HG03565 (cell line): ENCODE measurements around the gene PHYHD1.
"Not testable (repeated sequence)": the region's sequence is repeated elsewhere in the genome, so short reads cannot be mapped to it uniquely, and the experiment has no call there.

ENCODE experiments used
- ATAC-seq: cut with Tn5 transposase; IDR thresholded peaks from one replicate; pipeline ENCODE4 v1.9.1; 2021; ENCODE audit warnings: mild to moderate bottlenecking, moderate library complexity; ENCODE audit not compliant: unreplicated experiment

Gene PHYHD1

DNA sequence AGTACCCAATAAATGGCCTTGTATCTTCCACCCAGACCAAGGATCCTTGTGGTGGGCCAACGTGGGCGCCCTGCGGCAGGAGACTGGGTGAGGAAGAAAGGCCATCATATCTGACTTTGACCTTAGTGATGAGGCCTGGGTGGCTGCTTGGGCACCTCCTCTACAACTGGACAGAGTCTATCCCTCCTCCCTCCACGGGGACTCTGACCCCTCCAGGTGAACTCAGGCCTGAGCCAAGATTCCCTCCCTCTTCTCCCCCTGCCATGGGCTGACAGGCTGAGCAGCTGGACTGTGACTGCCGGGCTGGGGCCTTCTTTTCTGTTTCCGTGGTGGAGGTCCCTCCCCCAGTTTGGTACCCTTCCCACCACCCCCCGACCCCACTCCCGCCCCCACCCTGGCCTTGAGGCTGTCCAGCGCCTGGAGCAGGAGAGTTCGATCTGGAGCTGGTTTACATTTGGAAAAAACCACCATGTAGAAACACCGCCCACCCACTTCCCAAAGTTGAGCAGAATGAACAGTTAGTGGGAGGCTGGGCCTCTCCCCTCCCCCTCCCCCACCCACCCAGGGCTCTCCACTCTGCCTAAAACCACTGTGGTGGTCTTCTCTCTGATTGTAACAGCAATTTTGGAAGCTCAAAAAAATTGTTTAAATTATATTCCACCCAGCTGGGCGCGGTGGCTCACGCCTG lies 1.2 kb upstream of the PHYHD1 start:
- ATAC-seq = no peak

- ATAC-seq = no peak
Observed at GRCh38 chr9:128921881-128922763, 1.3 kb downstream of the PHYHD1 start.

DNA sequence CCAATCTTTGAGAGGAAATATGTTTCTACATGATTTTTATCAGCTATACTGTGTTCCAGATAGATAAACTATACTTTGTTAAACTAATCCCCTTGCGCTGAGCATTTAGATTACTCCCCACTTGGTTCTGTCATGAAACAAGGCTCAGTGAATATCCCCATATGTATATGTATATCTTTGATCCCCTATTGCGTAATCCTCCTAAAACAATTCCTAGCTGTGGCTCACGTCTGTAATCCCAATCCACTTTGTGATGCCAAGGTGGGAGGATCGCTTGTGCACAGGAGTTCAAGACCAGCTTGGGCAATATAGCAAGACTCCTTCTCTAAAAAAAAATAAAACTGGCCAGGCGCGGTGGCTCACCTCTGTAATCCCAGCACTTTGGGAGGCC lies 2.7 kb downstream of the PHYHD1 start:
- no peak for ATAC-seq

DNA sequence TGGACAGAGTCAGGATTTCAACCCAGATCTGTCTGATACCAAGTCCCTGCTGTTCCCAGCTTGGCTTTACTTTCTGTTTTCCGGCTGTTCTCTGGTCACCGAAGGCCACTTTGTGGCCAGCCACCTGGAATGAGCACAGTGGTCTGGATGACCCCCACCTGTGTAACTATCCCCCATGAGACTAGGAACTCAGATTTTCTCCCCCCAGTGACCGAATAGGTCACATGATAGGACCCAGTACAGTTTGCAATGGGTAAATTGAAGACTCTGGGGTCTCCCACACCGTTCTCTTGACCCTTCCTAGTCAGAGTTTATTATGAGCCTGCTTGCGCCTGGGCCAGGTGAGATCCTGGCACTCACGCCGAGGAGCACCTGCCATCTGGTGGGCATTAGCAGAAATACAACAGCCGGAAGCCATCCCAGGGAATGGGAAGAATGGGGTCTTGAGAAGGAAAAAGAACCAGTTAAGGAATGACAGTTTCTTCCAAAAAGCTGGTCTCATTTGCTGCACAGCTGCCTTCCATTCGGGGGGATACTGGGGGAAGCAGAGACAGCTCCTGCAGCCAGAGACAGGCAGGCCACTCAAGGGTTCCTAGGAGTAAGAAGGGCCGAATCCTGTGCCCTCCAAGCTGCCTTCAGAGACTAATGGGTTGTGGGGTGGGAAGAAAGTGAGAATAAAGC lies 7.1 kb downstream of the PHYHD1 start:
- no peak for ATAC-seq

GRCh38 chr9:128928624-128929023 lies 7.8 kb downstream of the PHYHD1 start:
- no peak for ATAC-seq

DNA sequence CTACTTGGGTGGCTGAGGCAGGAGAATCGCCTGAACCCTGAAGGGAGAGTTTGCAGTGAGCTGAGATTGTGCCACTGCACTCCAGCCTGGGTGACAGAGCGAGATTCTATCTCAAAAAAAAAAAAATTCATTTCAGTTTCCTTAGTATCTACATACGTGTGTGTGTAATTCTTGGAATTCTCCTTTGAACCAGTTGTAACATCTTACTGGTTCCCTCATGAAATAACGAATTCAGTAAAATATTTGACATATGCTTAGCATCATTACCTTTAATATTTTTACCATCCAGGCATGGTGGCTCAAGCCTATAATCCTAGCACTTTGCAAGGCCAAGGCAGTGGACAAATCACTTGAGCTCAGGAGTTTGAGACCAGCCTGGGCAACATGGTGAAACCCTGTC lies 8.8 kb downstream of the PHYHD1 start:
- ATAC-seq = no peak

DNA sequence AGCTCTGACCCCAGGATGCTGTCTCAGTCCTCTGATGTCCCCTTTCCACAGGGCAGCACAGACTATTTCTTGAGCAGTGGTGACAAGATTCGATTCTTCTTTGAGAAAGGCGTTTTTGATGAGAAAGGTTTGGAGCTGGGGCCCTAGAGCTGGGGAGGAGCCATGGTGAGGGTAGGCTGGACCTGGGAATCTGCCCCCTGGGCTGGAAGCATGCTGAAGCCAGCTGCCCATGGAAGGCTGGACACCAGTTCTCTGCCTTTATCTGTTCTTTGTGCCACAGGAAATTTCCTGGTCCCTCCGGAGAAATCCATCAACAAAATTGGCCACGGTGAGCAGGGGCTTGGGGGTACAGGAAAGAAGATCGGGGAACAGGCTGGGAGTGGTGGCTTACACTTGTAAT lies 12.9 kb downstream of the PHYHD1 start:
- ATAC-seq = no peak

- no peak for ATAC-seq
Observed at GRCh38 chr9:128936171-128936865, 15.5 kb downstream of the PHYHD1 start.

GRCh38 chr9:128937310-128938165 lies 16.8 kb downstream of the PHYHD1 start:
- no peak for ATAC-seq

DNA sequence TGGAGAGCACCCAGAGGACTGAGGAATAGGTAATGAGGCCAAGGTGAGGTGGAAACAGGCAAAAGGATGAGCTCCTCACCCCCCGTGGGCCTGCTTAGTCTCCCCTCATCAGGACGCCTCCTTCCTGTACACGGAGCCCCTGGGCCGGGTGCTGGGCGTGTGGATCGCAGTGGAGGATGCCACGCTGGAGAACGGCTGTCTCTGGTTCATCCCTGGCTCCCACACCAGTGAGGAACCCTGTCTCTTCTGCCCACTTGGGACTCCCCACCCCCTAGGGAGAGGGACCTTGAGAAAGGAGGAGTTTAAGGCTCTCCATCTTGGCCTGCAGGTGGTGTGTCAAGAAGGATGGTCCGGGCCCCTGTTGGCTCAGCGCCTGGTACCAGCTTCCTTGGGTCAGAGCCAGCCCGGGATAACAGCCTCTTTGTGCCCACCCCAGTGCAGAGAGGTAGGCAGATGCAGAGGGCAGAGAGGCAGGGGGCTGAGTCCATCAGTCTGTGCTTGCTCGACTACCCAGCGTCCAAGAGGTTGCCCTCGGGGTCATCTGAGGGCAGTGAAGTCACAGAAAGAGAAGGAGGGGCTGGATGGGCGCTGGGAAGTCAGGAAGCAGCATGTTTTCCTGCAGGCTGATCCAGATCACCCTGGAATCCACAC lies 19.6 kb downstream of the PHYHD1 start:
- no peak for ATAC-seq

- ATAC-seq = no peak
Observed at GRCh38 chr9:128940946-128941755, 20.4 kb downstream of the PHYHD1 start.

DNA sequence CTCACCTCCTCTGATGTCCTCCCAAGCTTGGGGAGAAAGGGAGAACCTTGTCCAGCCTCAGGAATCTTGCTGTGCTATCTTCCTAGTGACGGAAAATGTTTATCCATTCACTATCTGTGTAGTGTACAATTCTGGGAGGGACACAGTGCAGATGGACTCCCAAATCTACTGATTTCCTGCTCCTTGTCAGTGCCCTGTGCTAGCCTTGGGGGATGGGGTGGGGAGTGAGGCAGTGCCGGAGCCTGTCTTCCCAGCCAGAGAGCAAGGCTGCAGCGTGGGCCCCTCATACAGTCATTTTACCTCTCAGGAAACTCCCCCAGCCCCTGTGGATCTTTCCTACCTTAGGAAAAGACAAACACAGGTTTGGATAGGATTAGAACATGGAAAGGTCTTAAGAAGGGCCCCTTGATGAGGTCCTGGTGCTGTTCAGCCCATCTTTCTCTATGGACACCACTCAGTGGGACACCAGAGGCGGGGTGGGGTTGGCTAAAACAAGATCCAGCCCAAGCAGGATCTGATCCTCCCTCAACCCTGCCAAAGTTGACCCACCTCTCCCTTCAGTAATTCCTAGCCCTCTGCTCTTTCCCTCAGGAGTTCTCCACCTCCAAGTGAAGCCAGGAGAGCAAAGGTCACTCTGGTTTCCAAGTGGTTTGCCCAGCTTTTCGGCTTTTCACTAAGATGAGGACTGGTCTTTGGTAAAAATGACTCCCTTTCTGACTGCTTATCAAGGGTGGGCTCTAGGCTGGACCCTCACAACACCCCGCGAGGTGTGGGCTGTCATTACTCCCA lies 23.2 kb downstream of the PHYHD1 start:
- no peak for ATAC-seq

- ATAC-seq = not testable (repeated sequence)
Observed at GRCh38 chr9:128944966-128945365, 24.2 kb downstream of the PHYHD1 start.

- ATAC-seq = no peak
Observed at GRCh38 chr9:128945798-128946501, 25.2 kb downstream of the PHYHD1 start.

DNA sequence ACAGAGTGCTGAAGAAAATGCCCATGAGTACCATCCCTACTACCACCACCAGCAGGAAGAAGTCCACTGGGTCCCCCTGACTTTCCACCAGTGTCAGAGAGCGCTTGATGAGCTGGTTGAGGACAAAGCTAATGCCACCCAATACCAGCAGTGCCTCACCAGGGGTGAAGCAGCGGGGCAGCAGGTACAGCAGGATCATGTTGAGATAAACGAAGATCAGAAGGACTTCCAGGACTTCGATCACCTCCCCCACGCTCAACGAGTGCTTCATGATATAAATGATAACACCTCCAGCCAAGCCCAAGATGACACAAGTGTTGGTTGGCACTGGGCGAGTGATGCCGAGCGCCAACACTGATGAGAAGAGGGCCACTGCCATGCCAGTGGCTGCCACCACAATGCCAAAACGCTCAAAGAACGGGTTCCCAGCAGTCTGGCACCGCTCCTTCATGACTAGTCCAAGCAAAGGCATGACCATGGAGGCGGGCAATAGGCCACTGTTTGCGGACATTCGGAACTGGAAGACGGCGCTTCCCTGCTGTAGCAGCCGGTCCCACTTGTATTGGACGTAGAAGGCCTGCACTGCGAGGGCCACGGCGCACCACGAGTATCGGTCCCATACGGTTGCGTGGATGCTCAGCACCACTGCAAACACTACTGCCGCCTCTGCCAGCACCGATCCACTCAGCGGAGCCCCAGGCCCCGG lies 25.9 kb downstream of the PHYHD1 start:
- no peak for ATAC-seq

- no peak for ATAC-seq
Observed at GRCh38 chr9:128947277-128947526, 26.4 kb downstream of the PHYHD1 start.
